ENCODE measurements around the gene ARHGEF28. TPM values are rescaled to one million over a fixed set of nuclear protein-coding genes. Genes with fewer than 3 reads are reported as not detected.

ARHGEF28 gene
- total and polyA plus RNA-seq, 9 of the 15 experiments (the other 6 are each of a cell fraction or from before 2014, with no cell fraction given) = 0.27 TPM; not detected in 8

DNA sequence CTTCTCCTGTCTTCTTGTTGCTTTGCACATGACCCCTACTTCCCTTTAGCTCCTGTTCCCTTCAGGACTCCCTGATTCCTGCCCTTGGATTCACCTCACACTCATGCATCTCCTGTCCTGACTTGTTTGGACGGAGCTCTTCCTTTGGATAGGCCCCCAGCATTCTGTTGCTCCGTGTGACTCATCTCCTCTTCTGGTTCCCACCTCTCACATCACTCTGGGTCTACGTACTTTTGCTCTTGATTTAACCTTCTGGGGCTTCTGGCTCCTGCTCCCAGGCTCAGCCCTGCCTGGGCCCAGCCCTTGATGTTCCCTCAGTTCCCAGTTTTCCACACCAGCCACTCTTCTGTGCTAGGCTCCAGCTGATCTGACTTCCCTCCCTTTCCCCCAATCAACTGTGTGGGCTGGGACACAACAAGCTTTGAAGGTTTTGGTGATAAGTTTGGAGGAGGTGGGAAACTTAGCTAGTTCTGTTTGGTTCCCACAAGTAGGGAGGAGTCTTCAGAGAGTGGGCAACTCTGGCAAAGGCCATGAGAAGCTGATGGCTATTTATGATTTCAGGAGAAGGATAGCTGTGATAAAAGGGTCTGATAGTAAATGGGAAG is 331.5 kb downstream of the ARHGEF28 start:
- no peaks in the 10 kb centered on the region for H4K20me1 ChIP-seq (replicated peaks; ENCODE audit: control insufficient read depth, insufficient read depth, low read length)
- H3K4me2 ChIP-seq (ENCODE audit: insufficient read depth, low read length) = no peak overlapping the region
- H3K9ac ChIP-seq (ENCODE audit: insufficient read depth in 1 of 2, low read depth in 2 of 2, low read length in 2 of 2) = no peak overlapping the region
- no peak overlapping the region for H2AFZ ChIP-seq (ENCODE audit: low read depth, low read length)
- no peak overlapping the region for H3K27ac ChIP-seq (ENCODE audit: extremely low read depth, low read depth, low read length)
- POLR2A ChIA-PET = interaction anchor here (0.6 kb wide), 1 partner anchor 9 kb away, joined by 3 read pairs; no protein-coding TSS in a partner anchor
- no TSS peak for BruUV-seq (replicated peaks)
- H3K4me3 ChIP-seq = no peak overlapping the region
- in situ Hi-C loops (cut with MboI) = no loop called here
- CTCF ChIA-PET (ENCODE audit: low intra/inter-chr PET ratio) = no interaction called here
- no peaks in the 10 kb centered on the region for H3K4me1 ChIP-seq (replicated peaks in 1 of 2; ENCODE audit: control insufficient read depth in 2 of 2, insufficient read depth in 2 of 2, low read length in 2 of 2)
- H3K27me3 ChIP-seq (ENCODE audit: control insufficient read depth in 2 of 2, insufficient read depth in 2 of 2, low read length in 2 of 2) = peaks cover 0 to 8% of the 10 kb centered on the region in 2 experiments; a peak in 3 of 5 replicates
- H3K79me2 ChIP-seq (ENCODE audit: control insufficient read depth, insufficient read depth, low read length) = no peaks in the 10 kb centered on the region
- WGBS (ENCODE audit: insufficient coverage, low coverage, missing lambda C conversion rate) = 0% methylated on average over 3 of the region's 3 CpGs
- no peaks in the 10 kb centered on the region for H3K9me3 ChIP-seq (replicated peaks; ENCODE audit: control insufficient read depth, insufficient read depth, low read depth, low read length)
- no peaks in the 10 kb centered on the region for H3K36me3 ChIP-seq (ENCODE audit: control insufficient read depth, insufficient read depth, low read length)
- FAIRE-seq (no peak), ATAC-seq (no peak), DNase-seq (ENCODE audit: extremely low read depth in 1 of 4, low spot score in 3 of 4) (no peak)
- intact Hi-C loops (cut with micrococcal nuclease) = no loop called here
- no peaks in the 10 kb centered on the region for H3K9me1 ChIP-seq (ENCODE audit: control insufficient read depth, insufficient read depth, low read length)
- no peak for TF ChIP-seq SIN3B (IDR thresholded peaks at IDR 0.05; ENCODE audit: low read depth)
- TF ChIP-seq PHF8 (IDR thresholded peaks at IDR 0.05; ENCODE audit: borderline replicate concordance, low read length) = no peak
- no peak for TF ChIP-seq ZKSCAN1 (IDR thresholded peaks at IDR 0.05; ENCODE audit: low read depth, low read length)
- no peak for TF ChIP-seq EWSR1 (IDR thresholded peaks at IDR 0.05; ENCODE audit: borderline replicate concordance, low read depth, partially characterized antibody)
- no peak for TF ChIP-seq PTRF (tag; IDR thresholded peaks at IDR 0.05)
- no peak for TF ChIP-seq ZNF263 (CRISPR knock-in tag; IDR thresholded peaks at IDR 0.05; ENCODE audit: borderline replicate concordance)
- TF ChIP-seq ZNF282 (CRISPR knock-in tag; IDR thresholded peaks at IDR 0.05) = no peak
- TF ChIP-seq ZNF764 (CRISPR knock-in tag; IDR thresholded peaks at IDR 0.05; ENCODE audit: low read depth) = no peak
- TF ChIP-seq, protein P1, sequence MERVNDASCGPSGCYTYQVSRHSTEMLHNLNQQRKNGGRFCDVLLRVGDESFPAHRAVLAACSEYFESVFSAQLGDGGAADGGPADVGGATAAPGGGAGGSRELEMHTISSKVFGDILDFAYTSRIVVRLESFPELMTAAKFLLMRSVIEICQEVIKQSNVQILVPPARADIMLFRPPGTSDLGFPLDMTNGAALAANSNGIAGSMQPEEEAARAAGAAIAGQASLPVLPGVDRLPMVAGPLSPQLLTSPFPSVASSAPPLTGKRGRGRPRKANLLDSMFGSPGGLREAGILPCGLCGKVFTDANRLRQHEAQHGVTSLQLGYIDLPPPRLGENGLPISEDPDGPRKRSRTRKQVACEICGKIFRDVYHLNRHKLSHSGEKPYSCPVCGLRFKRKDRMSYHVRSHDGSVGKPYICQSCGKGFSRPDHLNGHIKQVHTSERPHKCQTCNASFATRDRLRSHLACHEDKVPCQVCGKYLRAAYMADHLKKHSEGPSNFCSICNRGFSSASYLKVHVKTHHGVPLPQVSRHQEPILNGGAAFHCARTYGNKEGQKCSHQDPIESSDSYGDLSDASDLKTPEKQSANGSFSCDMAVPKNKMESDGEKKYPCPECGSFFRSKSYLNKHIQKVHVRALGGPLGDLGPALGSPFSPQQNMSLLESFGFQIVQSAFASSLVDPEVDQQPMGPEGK (CRISPR knock-in tag; IDR thresholded peaks at IDR 0.05; ENCODE audit: borderline replicate concordance) = no peak
- TF ChIP-seq EP400 (IDR thresholded peaks at IDR 0.05) = no peak
- no peak for TF ChIP-seq FUS (optimal IDR thresholded peaks at IDR 0.05; ENCODE audit: low read depth, low read length)
- TF ChIP-seq, protein P2, sequence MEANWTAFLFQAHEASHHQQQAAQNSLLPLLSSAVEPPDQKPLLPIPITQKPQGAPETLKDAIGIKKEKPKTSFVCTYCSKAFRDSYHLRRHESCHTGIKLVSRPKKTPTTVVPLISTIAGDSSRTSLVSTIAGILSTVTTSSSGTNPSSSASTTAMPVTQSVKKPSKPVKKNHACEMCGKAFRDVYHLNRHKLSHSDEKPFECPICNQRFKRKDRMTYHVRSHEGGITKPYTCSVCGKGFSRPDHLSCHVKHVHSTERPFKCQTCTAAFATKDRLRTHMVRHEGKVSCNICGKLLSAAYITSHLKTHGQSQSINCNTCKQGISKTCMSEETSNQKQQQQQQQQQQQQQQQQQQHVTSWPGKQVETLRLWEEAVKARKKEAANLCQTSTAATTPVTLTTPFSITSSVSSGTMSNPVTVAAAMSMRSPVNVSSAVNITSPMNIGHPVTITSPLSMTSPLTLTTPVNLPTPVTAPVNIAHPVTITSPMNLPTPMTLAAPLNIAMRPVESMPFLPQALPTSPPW (CRISPR knock-in tag; IDR thresholded peaks at IDR 0.05) = no peak
- TF ChIP-seq, protein P3, sequence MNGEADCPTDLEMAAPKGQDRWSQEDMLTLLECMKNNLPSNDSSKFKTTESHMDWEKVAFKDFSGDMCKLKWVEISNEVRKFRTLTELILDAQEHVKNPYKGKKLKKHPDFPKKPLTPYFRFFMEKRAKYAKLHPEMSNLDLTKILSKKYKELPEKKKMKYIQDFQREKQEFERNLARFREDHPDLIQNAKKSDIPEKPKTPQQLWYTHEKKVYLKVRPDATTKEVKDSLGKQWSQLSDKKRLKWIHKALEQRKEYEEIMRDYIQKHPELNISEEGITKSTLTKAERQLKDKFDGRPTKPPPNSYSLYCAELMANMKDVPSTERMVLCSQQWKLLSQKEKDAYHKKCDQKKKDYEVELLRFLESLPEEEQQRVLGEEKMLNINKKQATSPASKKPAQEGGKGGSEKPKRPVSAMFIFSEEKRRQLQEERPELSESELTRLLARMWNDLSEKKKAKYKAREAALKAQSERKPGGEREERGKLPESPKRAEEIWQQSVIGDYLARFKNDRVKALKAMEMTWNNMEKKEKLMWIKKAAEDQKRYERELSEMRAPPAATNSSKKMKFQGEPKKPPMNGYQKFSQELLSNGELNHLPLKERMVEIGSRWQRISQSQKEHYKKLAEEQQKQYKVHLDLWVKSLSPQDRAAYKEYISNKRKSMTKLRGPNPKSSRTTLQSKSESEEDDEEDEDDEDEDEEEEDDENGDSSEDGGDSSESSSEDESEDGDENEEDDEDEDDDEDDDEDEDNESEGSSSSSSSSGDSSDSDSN (IDR thresholded peaks at IDR 0.05; ENCODE audit: borderline replicate concordance in 1 of 2, low read depth in 2 of 2, low read length in 2 of 2) = no peak
